ENCODE measurements around the gene SAMD15.
"Not testable (repeated sequence)": the region's sequence is repeated elsewhere in the genome, so short reads cannot be mapped to it uniquely, and the experiment has no call there.

The SAMD15 gene

DNA sequence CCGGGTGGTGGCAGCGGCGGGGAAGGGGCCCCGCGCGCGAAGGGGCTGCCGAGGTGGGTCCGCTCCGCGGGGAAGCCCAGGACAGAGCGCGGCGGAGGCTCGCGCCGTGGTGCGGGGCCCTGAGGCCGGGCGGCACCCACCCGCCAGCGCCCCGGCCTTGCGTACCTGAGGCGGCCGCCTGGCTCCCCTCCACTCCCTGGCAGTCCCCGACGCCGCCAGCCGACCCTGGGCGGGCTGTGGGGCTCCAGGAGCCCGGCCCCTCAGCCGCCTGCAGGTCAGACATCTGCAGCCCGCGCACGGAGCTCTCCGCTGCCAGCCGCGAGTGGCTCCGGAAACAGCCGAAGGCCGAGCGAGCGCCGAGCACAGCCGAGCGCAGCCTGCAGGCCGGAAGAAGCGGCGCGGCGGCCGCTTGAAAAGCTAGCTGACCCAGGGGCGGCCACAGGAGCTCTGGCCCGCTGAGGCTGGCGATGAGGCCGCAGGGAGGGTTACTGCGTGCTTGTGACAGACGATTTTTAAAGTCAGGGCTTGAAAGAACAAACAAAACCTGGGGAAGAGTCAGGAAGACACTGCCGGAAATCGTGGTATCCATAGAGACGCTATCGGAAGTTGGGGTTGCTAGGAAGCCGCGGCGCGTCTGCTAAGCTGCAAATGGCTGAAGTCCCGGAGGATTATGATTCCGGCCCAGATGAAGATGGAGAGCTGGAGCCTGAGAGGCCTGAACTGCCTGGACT, at the start of gene SAMD15, which contains the start of gene TMED8:
TSS of gene SAMD15 (plus strand) at position 609 of the 731 bp plus-strand sequence. CDS start at position 649, 40 bp downstream.
TSS of gene TMED8 (minus strand) at position 324 of the 731 bp plus-strand sequence. CDS start at position 283, 41 bp downstream.
- peak; percentile 81 for DNase-seq

DNA sequence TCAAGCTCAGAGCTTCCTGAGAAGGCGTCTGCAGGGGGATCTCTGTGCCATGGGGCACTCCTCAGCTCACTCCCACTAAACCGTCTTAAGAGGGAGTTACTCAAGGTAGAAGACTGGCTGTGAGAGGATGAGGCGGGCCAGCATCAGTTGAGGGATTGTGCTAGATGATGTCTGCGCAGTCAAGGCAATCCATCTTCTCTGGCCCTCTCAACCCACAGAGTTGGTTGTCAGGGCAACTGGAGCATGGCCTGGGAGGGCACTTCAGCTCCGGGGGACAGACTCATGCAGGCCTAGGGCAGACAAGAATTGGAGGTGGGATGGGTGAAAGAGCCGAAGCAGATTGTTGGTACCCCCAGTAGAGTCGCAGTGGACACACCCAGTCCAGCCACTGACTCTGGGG, 47.3 kb upstream of the SAMD15 start:
- DNase-seq, result no peak

DNA sequence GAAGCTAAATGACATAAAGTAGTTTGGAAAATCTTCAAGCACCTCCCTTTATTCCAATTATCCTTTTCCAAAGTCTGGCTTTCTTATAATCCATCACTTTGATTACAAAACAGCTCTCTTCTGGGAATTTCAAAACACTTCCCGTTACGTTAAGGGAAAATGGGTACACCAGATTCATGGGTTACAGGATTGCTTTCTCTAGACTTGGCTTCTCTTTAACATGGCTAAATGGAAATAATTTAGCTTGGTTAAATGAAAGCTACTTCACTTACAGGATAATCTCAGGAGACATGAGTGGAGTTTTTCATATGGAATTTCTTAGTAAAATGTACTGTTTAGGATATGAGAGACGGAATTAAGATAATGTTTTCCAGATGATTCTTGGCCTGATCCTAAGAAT, 41.6 kb upstream of the SAMD15 start:
- DNase-seq, result no peak

DNA sequence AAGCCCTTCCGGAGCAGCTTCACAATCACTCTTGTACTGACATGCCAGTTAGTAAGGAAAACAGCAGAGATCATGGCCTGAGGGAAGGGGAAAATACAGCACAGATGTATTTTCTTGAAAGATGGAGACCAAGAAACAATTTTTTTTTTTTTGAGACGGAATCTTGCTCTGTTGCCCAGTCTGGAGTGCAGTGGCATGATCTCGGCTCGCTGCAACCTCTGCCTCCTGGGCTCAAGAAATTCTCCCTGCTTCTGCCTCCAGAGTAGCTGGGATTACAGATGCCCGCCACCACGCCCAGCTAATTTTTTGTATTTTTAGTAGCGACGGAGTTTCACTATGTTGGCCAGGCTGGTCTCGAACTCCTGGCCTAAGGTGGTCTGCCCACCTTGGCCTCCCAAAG, 39.9 kb upstream of the SAMD15 start:
- not testable (repeated sequence) for DNase-seq

DNA sequence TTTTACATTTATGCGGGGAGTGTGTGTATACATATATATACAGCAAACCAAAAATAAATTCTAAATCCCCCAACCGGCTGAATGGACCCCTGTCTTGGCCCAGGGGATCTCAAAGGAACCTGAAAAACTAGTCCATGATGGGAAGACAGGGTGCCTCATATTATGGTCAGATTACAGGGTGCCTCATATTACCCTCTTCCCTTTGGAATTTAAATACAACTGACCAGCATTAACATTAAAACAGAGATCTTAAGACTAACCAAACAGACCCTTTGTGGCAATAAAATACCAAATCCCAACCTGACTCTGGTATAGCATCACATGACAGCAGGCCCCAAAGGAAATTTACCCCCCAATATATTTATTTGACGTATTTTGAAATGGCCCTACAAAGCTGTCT, 39.3 kb upstream of the SAMD15 start:
- DNase-seq, result no peak

DNA sequence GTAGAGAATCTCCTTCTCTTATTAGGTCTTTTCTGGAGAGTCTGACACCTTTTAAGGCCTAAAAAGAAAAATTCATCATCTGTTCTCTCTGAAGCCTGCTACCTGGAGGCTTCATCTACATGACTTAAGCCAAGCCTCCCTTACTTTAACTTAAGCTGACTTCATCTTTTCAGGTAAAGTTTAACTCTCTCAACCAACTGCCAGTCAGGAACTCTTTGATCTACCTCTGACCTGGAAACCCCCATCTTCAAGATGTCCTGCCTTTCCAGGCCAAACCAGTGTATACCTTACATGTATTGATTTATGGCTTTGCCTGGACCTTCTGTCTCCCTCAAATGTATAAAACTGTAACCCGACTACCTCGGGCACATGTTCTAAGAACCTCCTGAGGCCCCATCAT, 38.9 kb upstream of the SAMD15 start:
- DNase-seq, result no peak

DNA sequence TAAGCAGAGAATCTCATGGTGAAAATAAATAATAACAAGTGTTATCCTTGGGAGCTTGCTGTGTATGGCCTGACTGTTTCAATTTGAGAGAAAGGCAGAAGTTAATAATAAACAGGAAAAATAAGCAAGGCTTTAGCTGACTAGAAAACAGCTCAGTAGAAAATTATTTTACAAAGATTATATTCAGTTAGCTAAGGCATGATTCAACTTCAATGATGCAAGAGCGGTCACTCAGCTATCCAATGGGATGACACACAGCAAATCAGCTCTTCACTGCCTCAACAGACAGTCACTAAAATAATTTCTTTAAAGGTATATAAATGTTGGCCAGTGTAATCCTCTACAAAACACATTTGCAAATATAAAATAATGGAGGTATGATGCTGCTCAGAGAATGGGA, 37.8 kb upstream of the SAMD15 start:
- DNase-seq, result no peak

DNA sequence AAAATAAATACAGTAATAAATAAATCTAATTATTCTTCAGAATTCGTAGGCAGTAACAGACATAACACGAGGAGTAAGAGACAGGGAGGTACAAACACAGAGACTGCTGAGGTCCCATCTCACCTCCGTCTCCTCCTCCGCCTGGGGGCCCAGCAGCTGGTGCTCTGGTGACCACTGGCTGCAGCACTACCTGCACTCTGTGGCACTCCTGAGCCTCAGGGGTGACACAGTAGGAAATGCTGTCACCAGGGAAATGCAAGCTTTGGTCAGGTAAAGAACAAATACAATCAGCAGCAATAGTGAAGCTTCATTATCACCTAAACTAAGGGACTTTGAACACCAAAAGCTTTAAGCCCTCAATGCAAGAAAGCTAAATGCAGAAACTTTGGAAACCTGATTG, 36.8 kb upstream of the SAMD15 start:
- no peak for DNase-seq

DNA sequence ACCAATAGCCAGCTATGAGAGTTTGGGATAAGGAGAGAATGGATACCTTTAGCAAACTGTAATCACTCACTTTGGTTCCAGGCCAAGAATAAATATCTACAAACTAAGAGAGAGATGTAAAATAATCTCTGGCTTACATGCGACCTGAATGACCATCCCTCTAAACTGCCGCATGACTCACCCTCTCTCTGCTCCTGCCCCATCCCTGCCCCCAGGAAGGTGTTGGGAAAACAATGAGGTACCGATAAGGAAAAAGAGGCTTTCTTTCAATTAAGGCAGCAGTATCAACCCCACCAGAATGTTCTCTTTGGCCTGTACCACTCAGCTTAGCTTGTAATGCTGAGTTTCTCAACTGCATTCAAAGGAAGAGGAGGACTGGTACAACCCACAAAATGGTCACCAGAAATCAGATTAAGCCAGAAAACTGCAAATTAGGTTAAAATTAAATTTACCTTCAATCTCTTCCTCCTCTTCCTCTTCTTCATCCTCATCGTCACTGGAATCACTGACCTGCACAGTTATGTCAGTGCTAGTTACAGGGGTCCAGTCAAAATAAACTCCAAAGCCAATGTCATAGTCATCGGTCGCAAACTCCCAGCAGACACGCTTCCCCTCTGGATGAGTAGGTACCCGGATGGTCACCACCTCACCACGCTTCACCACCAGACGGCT, 34.3 kb upstream of the SAMD15 start:
- no peak for DNase-seq

DNA sequence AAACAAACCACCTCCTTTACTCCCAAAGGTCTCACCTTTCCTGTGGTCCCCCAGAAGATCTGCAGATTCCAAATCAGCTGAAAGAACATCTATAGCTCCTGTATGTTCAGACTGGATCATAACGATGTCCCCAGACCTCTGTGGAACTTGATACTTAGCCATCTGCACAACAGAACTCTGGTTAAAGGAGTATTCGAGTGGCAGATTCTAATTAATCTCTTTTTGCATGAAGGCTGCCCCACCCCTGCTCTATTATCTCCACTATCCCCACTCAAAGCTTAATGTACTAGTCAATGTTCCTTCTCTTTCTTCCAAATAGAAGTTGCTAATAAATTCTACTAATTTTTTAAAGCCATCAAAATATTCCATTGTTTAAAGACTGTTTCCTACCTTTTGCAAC, 33.5 kb upstream of the SAMD15 start:
- DNase-seq, result no peak

DNA sequence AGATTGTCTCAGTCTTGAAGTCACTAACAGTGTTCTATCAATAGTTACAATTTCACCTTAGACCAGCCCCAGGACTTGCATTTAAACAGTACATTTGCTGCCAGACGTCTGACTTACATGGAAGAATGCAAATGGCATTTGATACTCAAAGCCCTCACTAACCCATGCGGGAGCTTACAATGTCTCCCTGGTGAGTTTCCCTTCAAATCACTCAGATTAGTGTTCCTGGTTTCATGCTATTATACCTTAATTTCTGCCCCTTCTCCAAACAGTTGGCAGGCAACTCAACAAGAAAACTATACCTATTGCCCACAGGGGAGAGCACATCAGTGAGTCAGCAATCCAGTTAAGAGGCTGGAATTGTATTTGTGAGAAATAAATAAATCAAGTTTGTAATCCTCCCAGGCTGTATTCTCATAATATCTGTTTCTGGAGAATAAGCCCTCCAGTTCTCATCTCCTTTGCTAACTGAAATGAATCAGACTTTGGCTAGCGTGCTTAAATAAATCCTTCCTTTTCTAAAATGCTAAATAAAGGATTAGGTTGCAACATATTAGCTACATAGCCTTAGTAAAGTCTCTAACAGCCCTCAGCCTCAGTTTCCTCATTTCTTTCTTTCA, 32.7 kb upstream of the SAMD15 start:
- no peak for DNase-seq

DNA sequence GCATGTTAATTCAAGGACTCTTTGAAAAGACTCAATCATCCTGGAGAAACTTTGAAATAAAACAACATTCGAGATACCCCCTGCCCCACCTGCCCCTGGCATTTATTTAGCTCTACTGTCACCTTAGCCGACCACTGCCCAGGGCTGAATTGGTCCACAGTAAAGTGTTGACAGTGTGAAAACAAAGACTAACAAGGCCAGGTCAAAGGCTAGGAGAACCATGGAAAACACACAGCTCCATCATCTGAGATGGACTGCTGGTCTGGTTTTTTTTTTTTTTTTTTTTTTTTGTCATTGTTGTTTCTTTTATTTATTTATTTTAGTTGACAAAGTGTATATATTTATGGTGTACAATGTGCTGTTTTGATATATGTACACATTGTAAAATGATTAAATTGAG, 30.7 kb upstream of the SAMD15 start:
- no peak for DNase-seq

DNA sequence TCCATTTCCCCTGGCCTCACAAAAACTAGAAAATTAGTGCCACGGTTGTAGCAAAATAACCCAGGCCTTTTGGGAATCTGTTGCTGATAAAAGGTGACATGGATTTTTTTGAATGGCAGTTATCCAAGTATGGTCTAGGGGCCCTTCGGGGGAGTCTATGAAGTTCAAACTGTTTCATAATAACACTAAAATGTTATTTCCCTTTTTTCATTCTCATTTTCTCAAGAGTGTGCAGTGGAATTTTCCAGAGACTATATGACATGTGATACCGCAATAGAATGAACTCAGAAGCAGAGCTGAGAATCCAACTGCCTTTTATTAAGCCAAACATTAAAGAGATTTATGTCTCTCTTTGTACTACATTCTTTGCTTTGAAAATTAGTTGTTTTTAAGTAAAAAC, 29.4 kb upstream of the SAMD15 start:
- DNase-seq, result no peak

DNA sequence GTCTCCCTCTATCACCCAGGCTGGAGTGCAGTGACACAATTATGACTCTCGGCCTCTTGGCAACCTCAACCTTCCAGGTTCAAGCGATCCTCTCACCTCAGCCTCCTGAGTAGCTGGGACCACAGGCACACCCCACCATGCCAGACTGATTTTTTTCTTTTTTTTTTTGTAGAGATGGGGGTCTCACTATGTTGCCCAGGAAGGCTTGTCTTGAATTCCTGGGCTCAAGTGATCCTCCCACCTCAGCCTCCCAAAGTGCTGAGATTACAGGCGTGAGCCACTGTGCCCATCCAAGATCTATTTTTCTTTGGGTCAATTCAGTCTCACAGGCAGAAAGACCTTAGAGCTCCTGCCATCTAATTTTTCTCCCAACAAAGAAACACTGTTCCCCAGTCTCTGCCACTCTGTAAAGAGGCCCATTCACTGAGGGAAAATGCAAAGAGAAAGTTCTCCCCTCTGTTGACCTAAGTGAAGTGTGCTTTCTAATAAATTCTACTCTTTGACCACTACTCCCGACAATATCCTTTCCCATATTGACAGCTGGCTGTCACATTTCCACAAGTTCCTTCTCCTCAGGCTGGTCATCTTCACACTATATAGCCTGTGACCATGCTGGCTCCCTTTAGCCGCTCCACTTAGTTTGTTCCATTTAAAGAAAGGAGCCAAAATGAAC, 23.6 kb upstream of the SAMD15 start:
- DNase-seq, result no peak

DNA sequence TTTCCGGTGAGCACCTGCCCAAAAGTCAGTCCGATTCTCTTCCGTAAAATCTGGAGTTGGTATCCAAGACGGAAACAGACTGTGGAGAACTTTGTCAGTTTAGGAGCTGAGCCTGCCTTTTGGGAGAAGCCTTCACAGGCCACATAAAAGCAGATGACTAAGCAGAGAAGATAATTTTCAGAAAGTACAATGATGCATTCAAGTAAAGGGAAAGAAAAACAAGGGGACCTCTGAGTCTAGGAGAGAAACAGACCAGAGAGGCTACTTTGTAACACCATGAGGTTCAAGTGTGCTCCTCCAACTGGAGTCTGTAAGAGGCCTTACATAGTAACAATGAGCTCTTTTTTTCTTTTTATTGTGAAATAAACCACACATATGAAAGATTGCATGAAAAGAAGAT, 21.4 kb upstream of the SAMD15 start:
- DNase-seq, result no peak

DNA sequence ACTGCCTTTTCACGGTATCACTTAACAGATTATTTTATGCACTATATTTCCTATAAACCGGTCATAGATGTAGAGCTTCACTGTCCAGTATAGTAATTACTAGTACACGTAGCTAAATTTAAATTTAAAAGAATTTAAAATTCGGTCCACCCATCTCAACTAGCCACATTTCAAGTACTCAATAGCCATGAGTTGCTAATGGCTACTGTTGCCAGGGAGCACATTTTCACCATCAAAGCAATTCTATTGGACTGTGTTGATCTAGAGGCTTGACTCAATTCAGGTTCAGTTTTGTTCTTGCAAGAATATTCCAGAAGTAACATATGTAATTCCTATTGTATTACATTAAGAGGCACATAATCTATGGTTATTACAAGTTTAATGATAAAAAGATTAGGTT, 20.3 kb upstream of the SAMD15 start:
- DNase-seq, result no peak

DNA sequence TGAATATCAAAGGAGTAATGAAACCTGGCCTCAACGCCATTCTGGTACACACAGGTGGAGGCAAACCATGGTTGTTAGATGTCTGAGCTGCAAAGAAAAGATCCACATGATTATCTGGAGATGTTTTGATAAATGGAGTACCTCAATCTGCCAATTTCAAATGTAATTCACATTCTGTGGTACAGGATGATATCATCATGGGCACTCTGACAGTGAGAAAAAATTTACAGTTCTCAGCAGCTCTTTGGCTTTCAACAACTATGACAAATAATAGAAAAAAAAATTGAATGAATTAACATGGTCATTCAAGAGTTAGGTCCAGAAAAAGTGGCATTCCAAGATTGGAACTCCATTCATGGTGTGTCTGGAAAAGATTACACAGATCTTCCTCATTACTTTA, 17.6 kb upstream of the SAMD15 start:
- DNase-seq, result no peak

DNA sequence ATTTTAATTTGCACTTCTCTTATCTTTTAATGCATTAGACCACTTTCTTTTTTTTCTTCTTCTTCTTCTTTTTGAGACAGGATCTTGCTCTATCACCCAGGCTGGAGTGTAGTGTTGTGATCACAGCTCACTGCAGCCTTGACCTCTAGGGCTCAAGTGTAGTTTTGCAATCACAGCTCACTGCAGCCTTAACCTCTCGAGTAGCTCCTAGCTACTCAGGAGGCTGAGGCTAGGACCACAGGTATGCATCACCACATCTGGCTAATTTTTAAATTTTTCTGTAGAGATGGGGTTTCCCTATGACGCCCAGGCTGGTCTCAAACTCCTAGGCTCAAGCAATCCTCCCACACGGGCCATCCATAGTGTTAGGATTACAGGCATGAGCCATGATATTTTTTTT, 13.0 kb upstream of the SAMD15 start:
- no peak for DNase-seq

DNA sequence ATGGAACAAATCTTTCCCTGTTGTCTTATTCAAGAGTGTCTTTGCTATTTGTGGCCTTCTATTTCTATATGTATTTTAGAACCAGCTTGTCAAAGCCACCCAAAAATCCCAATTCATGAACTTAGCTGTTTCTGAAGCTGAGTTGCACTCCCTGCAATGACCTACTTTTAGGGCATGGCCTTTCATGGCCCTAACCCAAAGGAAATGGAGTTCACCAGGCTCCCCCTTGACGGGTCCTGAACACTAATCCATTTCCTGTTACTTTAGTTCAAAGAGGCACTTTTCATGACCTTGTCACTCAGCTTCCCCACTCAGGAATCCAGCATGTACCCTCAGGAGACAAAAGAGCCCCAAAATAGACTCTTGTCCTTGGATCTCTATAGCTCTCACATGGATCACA, 7.9 kb upstream of the SAMD15 start:
- DNase-seq, result no peak

DNA sequence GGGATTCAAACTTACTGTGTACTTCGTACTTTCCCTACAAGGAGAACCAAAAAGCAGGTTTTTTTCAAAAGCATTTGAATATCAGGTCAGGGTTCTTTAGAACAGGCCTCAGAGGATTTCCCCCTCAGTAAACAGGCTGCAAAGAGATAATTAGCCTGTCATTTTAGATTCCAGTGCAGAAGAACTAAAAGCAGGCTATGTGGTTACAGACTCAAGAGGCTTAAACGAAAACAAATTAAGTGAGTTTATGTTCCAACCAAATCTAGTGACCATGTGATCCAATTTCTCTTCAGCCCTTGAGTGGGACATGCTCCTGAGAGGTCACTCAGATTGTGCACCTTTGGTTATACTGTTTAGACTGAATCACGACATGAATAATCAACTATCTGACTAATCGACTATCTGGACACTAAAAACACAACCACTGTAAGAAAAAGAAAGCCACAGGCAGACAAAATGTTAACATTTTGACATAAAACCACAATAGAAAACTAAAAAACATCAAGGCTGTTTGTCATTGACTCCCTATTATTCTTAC, 4.8 kb upstream of the SAMD15 start:
- no peak for DNase-seq

DNA sequence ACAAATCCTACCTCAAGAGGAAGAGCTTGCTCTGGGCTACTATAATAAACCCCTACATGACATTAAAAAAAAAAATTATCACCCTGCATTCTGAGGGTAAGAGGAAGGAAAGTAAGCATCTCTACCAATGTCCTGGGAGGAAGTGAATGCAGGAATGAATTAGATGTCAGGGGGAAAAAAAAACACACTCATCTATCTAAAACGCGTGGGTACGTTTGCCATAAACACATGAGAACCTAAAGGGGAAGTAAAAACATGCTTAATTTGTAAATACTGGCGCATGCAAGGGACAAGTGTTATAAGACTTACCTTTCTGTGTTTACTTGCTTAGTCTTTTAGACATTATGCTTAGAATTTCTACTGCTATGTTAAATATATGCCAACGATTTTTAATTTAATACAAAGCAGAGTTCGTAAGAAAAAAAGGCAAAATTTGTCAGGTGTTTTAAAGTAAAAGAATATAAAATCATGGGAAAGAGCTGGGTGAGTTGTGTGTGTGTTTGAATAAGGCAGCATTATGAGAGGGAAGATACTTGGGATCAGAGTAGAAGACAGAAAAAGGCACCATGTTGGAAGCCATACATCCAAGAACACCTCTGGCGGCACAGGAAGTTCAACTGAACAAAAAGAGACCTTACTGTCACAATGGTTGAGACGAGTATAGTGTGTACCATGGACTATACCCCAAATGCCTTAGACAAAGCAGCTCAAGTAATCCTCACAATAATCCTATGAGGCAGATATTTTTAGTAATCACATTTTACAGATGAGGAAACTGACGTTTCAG, 1.8 kb upstream of the SAMD15 start:
- DNase-seq, result no peak

DNA sequence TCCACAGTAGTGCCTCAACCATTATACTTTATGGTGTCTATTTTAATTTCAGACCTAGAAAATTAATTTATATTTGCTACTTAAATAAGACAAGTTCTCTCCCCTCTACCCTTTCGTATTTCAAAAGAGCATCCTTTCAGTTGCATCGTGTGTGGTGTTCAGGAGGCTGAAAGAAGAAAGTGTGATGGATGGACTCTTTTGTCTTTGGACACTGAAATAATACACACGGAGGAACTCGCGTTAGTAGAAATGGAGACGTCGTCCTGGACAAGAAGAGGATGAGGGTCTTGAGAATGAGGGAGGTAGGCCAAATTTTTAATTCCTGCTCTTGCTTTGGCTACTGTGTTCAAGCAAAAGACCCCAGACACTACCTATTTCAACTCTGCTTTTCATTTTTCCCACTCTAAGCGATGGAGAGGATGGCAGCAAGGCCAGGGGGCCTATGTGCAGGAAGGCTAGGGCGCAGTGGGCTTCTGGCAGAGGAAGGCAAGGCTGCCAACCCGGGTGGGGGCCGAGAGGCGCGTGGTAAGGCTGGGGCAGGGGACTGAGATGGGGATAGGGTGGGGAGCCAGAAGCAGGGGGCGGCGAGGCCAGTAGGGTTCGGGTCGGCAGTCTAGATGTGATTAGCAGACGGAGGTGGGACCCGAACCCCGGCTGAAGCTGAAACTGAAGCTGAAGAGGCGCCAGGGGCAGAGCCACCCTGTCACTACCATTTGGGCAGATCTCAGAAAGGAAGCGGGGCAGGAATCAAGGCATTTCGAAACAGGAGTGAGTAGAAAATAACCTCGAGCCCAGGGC, 1.0 kb upstream of the SAMD15 start:
- DNase-seq, result peak; percentile 23

Measured in activated CD4-positive, alpha-beta T cell treated with anti-CD3 and anti-CD28 coated beads, Interleukin-2, amount 50 U/mL, for 1 hour (primary cell).